IMR-90 (cell line): Measurements from ENCODE around the gene ACTN2. TPM values are rescaled to one million over a fixed set of nuclear protein-coding genes. Genes with fewer than 3 reads are reported as not detected.

Experiments
- ATAC-seq: fragments of 200-7000 bp; cut with Tn5 transposase; 2 replicates; pipeline ENCODE4 v1.9.1; 2020; ENCODE audit warnings: low read depth, mild to moderate bottlenecking, moderate library complexity
- BruUV-seq: library from RNA; stranded (reverse); fragments of 400-500 nt; replicated peaks from 2 replicates; lab custom pipeline; 2021; lab: Mats Ljungman, UMichigan
- CTCF ChIA-PET: fragments of 300-600 bp; formaldehyde crosslinking; extraction: SDS; loops from one replicate; lab custom pipeline; 2021; ENCODE audit warnings: antibody characterized with exemption; lab: Yijun Ruan, JAX
- POLR2A ChIA-PET: fragments of 300-600 bp; sonication (Branson Sonifier 250); formaldehyde crosslinking; loops from one replicate; lab custom pipeline; 2022; ENCODE audit warnings: antibody characterized with exemption; ENCODE audit not compliant: unreplicated experiment; lab: Charles Lee
- DNase-seq: peaks from one replicate; pipeline ENCODE4 v3.0.0; 2013
- H2AFZ ChIP-seq: replicated peaks from 2 replicates; pipeline ENCODE3; 2013; ENCODE audit warnings: low read length, mild to moderate bottlenecking; ENCODE audit not compliant: poor library complexity
- H2AK5ac ChIP-seq: 2 replicates; pipeline ENCODE4 v1.6.1; 2013; ENCODE audit warnings: low read depth, low read length, inconsistent platforms
- H2AK9ac ChIP-seq: replicated peaks from 2 replicates; pipeline ENCODE3; 2013; ENCODE audit warnings: mild to moderate bottlenecking, low read depth, low read length, moderate library complexity; ENCODE audit not compliant: poor library complexity
- H2BK120ac ChIP-seq: 2 replicates; pipeline ENCODE4 v1.6.1; 2013; ENCODE audit warnings: low read depth, low read length, inconsistent platforms
- H2BK15ac ChIP-seq: 3 replicates; pipeline ENCODE4 v1.6.1; 2013; ENCODE audit warnings: low read depth, low read length, inconsistent platforms
- H2BK20ac ChIP-seq: 2 replicates; pipeline ENCODE4 v1.6.1; 2013; ENCODE audit warnings: low read depth, mild to moderate bottlenecking, inconsistent platforms, low read length, moderate library complexity
- H2BK5ac ChIP-seq: 2 replicates; pipeline ENCODE4 v1.6.1; 2013; ENCODE audit warnings: mild to moderate bottlenecking, low read depth, low read length, inconsistent platforms; ENCODE audit not compliant: poor library complexity, severe bottlenecking
- H3K14ac ChIP-seq: replicated peaks from 2 replicates; pipeline ENCODE4 v1.6.1; 2013; ENCODE audit warnings: low read depth, low read length, inconsistent platforms
- H3K18ac ChIP-seq: 2 replicates; pipeline ENCODE4 v1.6.1; 2013; ENCODE audit warnings: low read depth, low read length, control low read depth
- H3K23ac ChIP-seq: 2 replicates; pipeline ENCODE4 v1.6.1; 2013; ENCODE audit warnings: low read depth, low read length, inconsistent platforms
- H3K27ac ChIP-seq: 2 replicates; pipeline ENCODE4 v1.5.1; 2013; ENCODE audit warnings: mild to moderate bottlenecking, control low read depth, low read length; ENCODE audit not compliant: insufficient read depth
- H3K27me3 ChIP-seq: 2 replicates; pipeline ENCODE4 v1.6.1; 2013; ENCODE audit warnings: low read length; ENCODE audit not compliant: control insufficient read depth, insufficient read depth
- H3K36me3 ChIP-seq: 2 replicates; pipeline ENCODE4 v1.6.1; 2013; ENCODE audit warnings: low read length, mixed read lengths; ENCODE audit not compliant: control insufficient read depth, insufficient read depth
- H3K4ac ChIP-seq: 2 replicates; pipeline ENCODE4 v1.6.1; 2013; ENCODE audit warnings: low read depth, low read length, inconsistent platforms
- H3K4me1 ChIP-seq: 2 replicates; pipeline ENCODE4 v1.6.1; 2013; ENCODE audit warnings: low read length, mixed read lengths; ENCODE audit not compliant: control insufficient read depth, insufficient read depth
- H3K4me2 ChIP-seq: 2 replicates; pipeline ENCODE4 v1.6.1; 2013; ENCODE audit warnings: low read depth, mild to moderate bottlenecking, control low read depth, low read length, moderate library complexity
- H3K4me3 ChIP-seq: 2 replicates; pipeline ENCODE4 v1.5.1; 2013; ENCODE audit warnings: low read depth, mild to moderate bottlenecking, control low read depth, low read length, moderate library complexity; ENCODE audit not compliant: insufficient read depth
- H3K56ac ChIP-seq: 2 replicates; pipeline ENCODE4 v1.6.1; 2013; ENCODE audit warnings: low read length, inconsistent platforms; ENCODE audit not compliant: insufficient read depth; ENCODE audit errors: extremely low read depth
- H3K79me1 ChIP-seq, 2 experiments: 2 replicates each; pipeline ENCODE4 v1.6.1; 2013; ENCODE audit warnings: low read length in 2 of 2, inconsistent platforms in 1 of 2, low read depth in 1 of 2
- H3K9ac ChIP-seq: 2 replicates; pipeline ENCODE4 v1.6.1; 2013; ENCODE audit warnings: low read depth, low read length, control low read depth
- H3K9me1 ChIP-seq: 2 replicates; pipeline ENCODE4 v1.6.1; 2013; ENCODE audit warnings: low read length, inconsistent platforms; ENCODE audit not compliant: insufficient read depth
- H3K9me3 ChIP-seq: 2 replicates; pipeline ENCODE4 v1.6.1; 2013; ENCODE audit warnings: low read length; ENCODE audit not compliant: control insufficient read depth, insufficient read depth
- H4K20me1 ChIP-seq: 2 replicates; pipeline ENCODE4 v1.6.1; 2013; ENCODE audit warnings: low read length, inconsistent platforms; ENCODE audit not compliant: insufficient read depth
- H4K5ac ChIP-seq: 2 replicates; pipeline ENCODE4 v1.6.1; 2013; ENCODE audit warnings: mild to moderate bottlenecking, low read depth, low read length, control low read depth
- H4K8ac ChIP-seq, 2 experiments: 2 replicates each; pipeline ENCODE4 v1.6.1; 2013; ENCODE audit warnings: low read depth in 2 of 2, low read length in 2 of 2, control low read depth in 1 of 2, inconsistent platforms in 1 of 2
- H4K91ac ChIP-seq: 2 replicates; pipeline ENCODE4 v1.6.1; 2013; ENCODE audit warnings: low read depth, low read length, inconsistent platforms; ENCODE audit not compliant: insufficient read depth
- CEBPB ChIP-seq: IDR thresholded peaks from 2 replicates; pipeline ENCODE4 v1.6.1; 2012; ENCODE audit warnings: low read depth, low read length, improper control_type of control experiment
- CHD1 ChIP-seq: IDR thresholded peaks from 2 replicates; pipeline ENCODE4 v1.6.1; 2012; ENCODE audit warnings: low read depth, low read length, improper control_type of control experiment
- CTCF ChIP-seq: conservative IDR thresholded peaks from 2 replicates; pipeline ENCODE4 v1.5.1; 2012; ENCODE audit warnings: mild to moderate bottlenecking, low read depth, low read length, improper control_type of control experiment
- FOS ChIP-seq: fragments of 150-350 bp; IDR thresholded peaks from 2 replicates; pipeline ENCODE4 v1.6.1; 2016; ENCODE audit warnings: low read depth, low read length
- WGBS, 2 experiments: methylation state at CpG; one replicate each; pipeline versions ENCODE4 v1.1.5 to v1.1.7; 2013; ENCODE audit warnings: missing lambda C conversion rate in 2 of 2; ENCODE audit not compliant: insufficient read length in 1 of 2; ENCODE audit errors: extremely low coverage in 2 of 2; 5-methylcytosine and 5-hydroxymethylcytosine counted together
- dilution Hi-C: fragments of 300-500 bp; cut with HindIII; formaldehyde crosslinking; loops from one replicate; pipeline ENCODE4 v1.14.3; 2018; ENCODE audit warnings: low sequenced_read_pairs; ENCODE audit not compliant: unreplicated experiment
- in situ Hi-C: fragments of 300-500 bp; cut with MboI; formaldehyde crosslinking; loops from 3 replicates; pipeline ENCODE4 v1.14.3; 2019; ENCODE audit warnings: low sequenced_read_pairs, inconsistent platforms, mixed read lengths
- intact Hi-C: fragments of 100-400 bp; cut with micrococcal nuclease; formaldehyde crosslinking; loops from 2 replicates; pipeline ENCODE4 v1.10.0; 2022
- polyA plus RNA-seq, 3 experiments: library from polyadenylated mRNA; depleted of rRNA; stranded (reverse); fragments of >200 nt; gene quantifications; 2 replicates each; pipeline ENCODE4 v1.2.3, GENCODE V29; 2012; ENCODE audit warnings: low replicate concordance in 1 of 3
- total RNA-seq: library from RNA; depleted of rRNA; stranded (reverse); fragments of >200 nt; gene quantifications from 2 replicates; pipeline ENCODE4 v1.2.3, GENCODE V29; 2012

ACTN2 gene
- total and polyA plus RNA-seq, 2 of the 4 experiments (the other 2 are of a cell fraction), result under 0.01 TPM; not detected in 1

GRCh38 chr1:236773919-236774318, 87.6 kb downstream of the ACTN2 start:
- no peak overlapping the region for H3K18ac ChIP-seq
- H2BK15ac ChIP-seq, result no peak overlapping the region
- TF ChIP-seq FOS (no peak), CEBPB (no peak), CTCF (no peak), CHD1 (no peak)
- no peak overlapping the region for H2AK5ac ChIP-seq
- no peaks in the 10 kb centered on the region for H3K4me1 ChIP-seq
- WGBS, 2 experiments, result no CpG with 5 or more reads among the region's 3 CpGs
- H3K27ac ChIP-seq, result no peak overlapping the region
- CTCF ChIA-PET, result no interaction called here
- peaks cover 2% of the 10 kb centered on the region; the same call in 1 of the 2 replicates for H3K27me3 ChIP-seq
- POLR2A ChIA-PET, result no interaction called here
- intact Hi-C loops (no loop called here), dilution Hi-C loops (no loop called here), in situ Hi-C loops (loop anchor here (25.0 kb wide), 1 partner anchor 613 kb away; no protein-coding TSS in a partner anchor)
- no peak overlapping the region for H2BK20ac ChIP-seq
- H3K79me1 ChIP-seq, result no peaks in the 10 kb centered on the region
- H2AK9ac ChIP-seq, result no peak overlapping the region
- no peak overlapping the region for H4K8ac ChIP-seq
- no TSS peak for BruUV-seq
- H2AFZ ChIP-seq, result no peak overlapping the region
- ATAC-seq, result no peak
- H3K4ac ChIP-seq, result no peak overlapping the region
- no peak overlapping the region for H3K56ac ChIP-seq
- no peak overlapping the region for H4K91ac ChIP-seq
- no peak overlapping the region for H3K23ac ChIP-seq
- no peaks in the 10 kb centered on the region for H3K36me3 ChIP-seq
- no peak overlapping the region for H3K9ac ChIP-seq
- H2BK5ac ChIP-seq, result no peak overlapping the region
- H3K4me2 ChIP-seq, result no peak overlapping the region
- H3K9me3 ChIP-seq, result no peaks in the 10 kb centered on the region
- no peak overlapping the region for H4K5ac ChIP-seq
- DNase-seq, result no peak
- H4K20me1 ChIP-seq, result no peaks in the 10 kb centered on the region
- no peaks in the 10 kb centered on the region for H3K9me1 ChIP-seq
- no peak overlapping the region for H3K4me3 ChIP-seq
- no peak overlapping the region for H2BK120ac ChIP-seq
- no peak overlapping the region for H3K14ac ChIP-seq
